ENCODE results near the gene SPSB4.
A peak's percentile ranks its signal among the peaks of the same experiment; 100 is the strongest.

SPSB4 gene

DNA sequence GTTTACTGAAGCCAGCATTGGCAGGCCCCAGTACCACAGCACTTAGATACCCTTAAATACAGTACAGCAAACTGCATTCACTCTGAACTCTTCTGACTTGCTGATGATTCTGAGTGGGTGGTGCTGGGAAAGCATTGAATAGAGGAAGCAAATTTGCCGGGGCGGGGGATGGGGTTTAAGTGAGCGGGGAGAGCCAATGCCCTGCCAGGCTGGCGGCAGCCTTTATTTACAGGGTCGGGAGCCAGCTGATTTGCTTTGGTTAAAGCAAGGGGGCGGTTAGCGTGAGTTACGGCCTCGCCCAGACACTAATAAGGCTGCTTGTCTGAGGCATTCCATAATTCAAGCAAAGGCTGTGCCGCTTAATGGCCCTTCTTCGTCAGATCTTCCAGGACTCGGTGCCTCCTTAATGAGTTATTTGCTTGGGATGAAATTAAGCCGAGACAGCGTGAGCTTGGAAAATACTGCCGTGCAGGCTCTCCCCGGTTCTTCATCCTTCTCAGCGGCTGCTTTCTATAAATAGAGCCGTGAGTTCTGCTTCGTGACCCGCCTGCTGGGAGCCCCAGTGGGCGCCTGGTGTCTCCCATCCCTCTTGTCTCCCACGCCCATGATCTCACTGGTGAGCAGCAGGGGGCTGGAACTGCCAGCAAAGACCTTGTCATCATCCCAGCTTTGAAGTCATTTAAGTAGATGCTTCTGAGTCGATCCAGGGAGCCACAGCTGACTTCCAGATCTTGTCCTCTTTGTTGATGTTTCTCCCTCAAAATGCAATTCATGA, 25.8 kb downstream of the SPSB4 start:
- peak; percentile 85 for DNase-seq

- no peak for DNase-seq
Observed at GRCh38 chr3:141077631-141078030, 26.5 kb downstream of the SPSB4 start.

DNA sequence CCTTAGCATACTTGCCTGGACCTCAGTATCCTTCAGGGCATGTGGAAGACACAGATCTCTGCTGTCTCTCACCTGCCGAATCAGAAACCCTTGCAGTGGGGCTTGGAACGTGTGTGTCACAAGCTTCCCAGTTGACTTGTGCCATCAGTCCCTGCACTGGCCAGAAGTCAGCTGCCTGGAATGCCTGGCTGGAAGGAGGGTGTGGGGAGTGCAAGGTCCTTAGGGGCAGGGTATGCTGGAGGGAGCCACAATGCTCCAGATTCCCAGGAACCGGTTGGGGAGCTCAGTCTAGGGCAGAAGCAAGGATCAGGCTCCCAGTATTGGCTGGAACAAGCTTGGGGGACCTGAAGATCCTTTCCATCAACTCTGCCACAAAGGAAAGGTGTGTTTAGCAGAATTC, 27.1 kb downstream of the SPSB4 start:
- DNase-seq: no peak

DNA sequence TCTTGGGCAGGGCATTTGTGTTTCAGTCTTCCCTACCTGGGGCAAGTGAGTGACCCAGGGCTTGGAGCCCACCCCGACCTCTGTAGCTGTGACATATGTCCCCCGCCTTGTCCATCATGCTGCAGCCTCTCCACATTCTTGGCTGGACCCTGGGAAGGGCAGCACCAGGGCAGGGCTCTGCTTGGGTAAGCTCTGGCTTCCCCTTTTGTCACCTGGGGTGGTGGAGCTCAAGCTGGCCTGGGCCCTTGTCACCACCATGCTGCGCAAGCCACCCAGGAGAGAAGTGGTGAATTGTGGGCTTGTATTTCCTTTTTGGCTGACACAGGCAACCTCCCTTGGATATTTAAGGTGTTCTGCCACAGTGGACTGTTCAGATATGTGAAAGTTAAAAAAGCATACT, 29.3 kb downstream of the SPSB4 start:
- DNase-seq: no peak

DNA sequence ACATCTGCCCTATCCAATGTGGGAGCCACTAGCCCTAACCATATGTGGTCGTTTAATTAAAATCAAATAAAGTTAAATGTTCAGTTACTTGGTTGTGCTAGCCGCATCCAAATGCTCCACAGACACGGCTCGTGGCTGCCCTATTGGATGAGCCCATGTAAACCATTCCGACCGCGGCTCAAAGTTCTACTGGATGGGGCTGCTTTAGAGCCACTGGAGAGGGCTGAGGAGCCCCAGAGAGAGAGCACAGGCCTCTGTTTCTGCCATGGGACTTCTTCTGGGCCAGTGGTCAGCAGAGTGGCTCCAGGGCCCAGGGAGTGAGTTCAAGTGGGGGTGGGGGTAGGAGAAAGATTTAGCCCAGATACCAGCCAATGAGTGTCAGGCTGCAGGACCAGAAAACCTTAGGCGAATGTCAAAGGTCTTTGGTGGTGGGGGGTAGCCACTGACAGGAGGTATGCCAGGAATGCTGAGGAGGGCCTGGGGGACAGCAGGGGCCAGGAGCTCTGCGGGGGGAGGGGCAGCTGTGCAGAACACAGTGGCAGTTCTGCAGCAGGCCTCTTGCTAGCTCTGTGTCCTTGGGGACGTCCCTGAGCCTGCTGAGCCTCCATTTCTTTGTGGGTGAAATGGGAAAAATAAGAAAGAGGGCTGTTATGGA, 30.1 kb downstream of the SPSB4 start:
- DNase-seq: no peak

DNA sequence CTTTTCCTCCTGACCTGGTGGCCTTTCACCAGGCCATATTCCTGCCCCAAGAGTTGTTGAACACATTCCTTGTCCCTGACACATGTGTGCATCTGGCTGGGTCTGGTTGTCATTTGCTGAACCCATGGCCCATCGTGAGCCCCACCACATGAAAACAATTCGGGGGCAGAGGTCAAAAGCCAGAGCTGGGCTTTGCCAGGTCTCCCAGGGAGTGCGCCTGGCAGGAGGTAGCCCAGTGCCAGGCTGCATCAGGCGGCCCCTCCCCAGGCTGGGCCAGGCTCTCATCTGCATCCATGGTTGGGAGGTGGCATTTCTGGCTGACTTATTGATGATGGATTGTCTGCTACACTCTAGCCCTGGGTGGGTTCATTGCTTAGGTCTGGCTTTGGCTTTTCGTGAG, 30.9 kb downstream of the SPSB4 start:
- DNase-seq: no peak

GRCh38 chr3:141083226-141083625, 32.1 kb downstream of the SPSB4 start:
- DNase-seq: no peak

GRCh38 chr3:141083836-141084649, 32.9 kb downstream of the SPSB4 start:
- peak; percentile 15 for DNase-seq

DNA sequence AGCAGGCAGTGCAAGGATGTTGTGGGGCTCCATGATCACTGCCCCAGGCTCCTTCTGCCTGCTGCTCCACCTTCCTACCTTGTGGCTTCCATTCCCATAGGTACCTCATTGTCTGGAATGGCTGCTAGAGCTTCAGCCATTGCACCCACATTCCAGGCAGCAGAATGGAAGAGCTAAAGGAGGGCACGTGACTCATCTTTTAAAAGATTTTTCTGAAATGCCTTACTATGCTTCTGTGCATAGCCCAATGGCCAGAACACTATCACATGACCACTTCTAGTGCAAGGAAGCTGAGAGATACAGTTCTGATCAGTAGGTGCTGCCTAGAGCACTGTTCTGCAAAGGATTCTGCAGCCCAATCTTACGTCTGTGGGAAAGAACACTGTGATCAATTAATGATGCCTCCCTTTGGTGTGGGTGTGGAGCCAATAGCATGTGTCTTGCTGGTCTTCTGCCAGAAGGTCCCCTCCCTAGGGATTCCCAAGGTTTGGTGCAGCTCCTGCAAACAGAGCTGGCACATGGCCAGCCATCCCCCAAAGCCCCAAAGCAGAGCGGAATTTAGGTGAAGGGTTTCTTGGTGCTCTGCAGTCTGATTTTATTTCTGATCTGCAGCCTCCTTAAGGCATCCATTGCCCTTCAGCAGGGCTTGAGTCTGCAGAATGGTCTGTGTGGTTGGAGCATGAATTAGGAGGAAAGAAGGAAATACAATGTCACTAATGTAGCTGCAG, 34.4 kb downstream of the SPSB4 start:
- no peak for DNase-seq

- no peak for DNase-seq
Observed at GRCh38 chr3:141086188-141086587, 35.0 kb downstream of the SPSB4 start.

- no peak for DNase-seq
Observed at GRCh38 chr3:141087076-141087777, 36.1 kb downstream of the SPSB4 start.

- DNase-seq: no peak
Observed at GRCh38 chr3:141087778-141088130, 36.6 kb downstream of the SPSB4 start.

GRCh38 chr3:141089339-141090152, 38.4 kb downstream of the SPSB4 start:
- DNase-seq: no peak

- DNase-seq: peak; percentile 58
Observed at GRCh38 chr3:141091426-141091825, 40.3 kb downstream of the SPSB4 start.

- DNase-seq: no peak
Observed at GRCh38 chr3:141092663-141093062, 41.5 kb downstream of the SPSB4 start.

- DNase-seq: no peak
Observed at GRCh38 chr3:141093397-141093796, 42.2 kb downstream of the SPSB4 start.

DNA sequence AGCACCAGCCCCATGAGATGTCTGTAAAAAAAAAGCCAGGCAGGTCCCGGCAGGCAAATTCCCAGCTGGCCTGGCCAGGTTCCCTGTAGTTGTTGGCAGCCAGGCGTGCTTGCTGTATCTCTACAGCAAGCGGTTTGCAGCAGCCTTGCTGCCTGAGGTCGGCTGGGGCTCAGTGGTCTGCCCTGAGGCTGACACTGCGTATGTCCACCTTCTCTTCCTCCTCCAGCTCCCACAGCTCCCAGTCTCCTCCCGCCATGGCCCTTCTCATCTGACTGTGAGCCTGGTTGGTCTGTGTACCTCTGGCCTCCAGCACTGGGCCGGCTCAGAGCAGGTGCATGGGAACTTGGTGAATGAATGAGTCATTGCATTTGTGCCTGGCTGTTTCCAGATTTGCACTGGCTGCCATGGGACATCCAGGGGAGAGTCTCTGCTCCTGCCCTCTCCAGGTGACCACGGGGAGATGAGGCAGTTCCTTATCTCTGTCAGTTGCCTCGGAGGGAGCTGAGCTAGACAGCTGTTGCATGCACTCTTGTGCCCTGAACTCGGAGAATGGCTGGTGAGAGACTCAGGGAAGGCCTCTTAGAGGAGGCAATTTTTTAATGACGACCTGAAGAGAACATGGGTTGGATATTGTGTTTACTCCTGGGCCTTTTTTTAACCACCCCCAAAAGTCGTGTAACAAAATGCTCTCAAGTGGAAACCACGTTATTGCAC, 43.0 kb downstream of the SPSB4 start:
- peak; percentile 13 for DNase-seq

GRCh38 chr3:141094790-141095545, 43.8 kb downstream of the SPSB4 start:
- peak; percentile 86 for DNase-seq

GRCh38 chr3:141095546-141095937, 44.4 kb downstream of the SPSB4 start:
- no peak for DNase-seq

GRCh38 chr3:141096164-141096563, 45.0 kb downstream of the SPSB4 start:
- DNase-seq: no peak

Measured in NCI-H146 (cell line).